Progenitor cell of endocrine pancreas (in vitro differentiated cells): ENCODE data around the gene RELB. TPM values are rescaled to one million over a fixed set of nuclear protein-coding genes. Genes with fewer than 3 reads are reported as not detected.

Experiments
- DNase-seq: peaks from one replicate; pipeline ENCODE4 v3.0.0; 2021; ENCODE audit warnings: low spot score; ENCODE audit not compliant: unreplicated experiment
- H3K27ac Mint-ChIP-seq: 2 replicates; pipeline ENCODE4 v1.8.0; 2021; ENCODE audit warnings: mild to moderate bottlenecking, moderate library complexity, mixed read lengths
- H3K27me3 Mint-ChIP-seq: 2 replicates; pipeline ENCODE4 v1.8.0; 2021; ENCODE audit warnings: mixed read lengths
- H3K36me3 Mint-ChIP-seq: 2 replicates; pipeline ENCODE4 v1.8.0; 2022; ENCODE audit warnings: mixed read lengths; ENCODE audit not compliant: insufficient read depth
- H3K4me1 Mint-ChIP-seq: 2 replicates; pipeline ENCODE4 v1.8.0; 2021; ENCODE audit warnings: low read depth, mixed read lengths
- H3K4me3 Mint-ChIP-seq: 2 replicates; pipeline ENCODE4 v1.8.0; 2021; ENCODE audit warnings: low read depth, mild to moderate bottlenecking, moderate library complexity, mixed read lengths
- H3K9me3 Mint-ChIP-seq: 2 replicates; pipeline ENCODE4 v1.8.0; 2021; ENCODE audit warnings: low read depth, mixed read lengths
- total RNA-seq: library from RNA; stranded (reverse); gene quantifications from 2 replicates; pipeline ENCODE4 v1.2.1, GENCODE V29; 2021
- TF ChIP-seq, protein P1 (sequence below): fragments of 200-600 bp; sonication (generic); IDR thresholded peaks from one replicate; pipeline ENCODE4 v1.5.0; 2021; ENCODE audit warnings: antibody characterized with exemption, mild to moderate bottlenecking; ENCODE audit not compliant: unreplicated experiment

RELB gene
- total RNA-seq, 1 donor from 2014 or later: 6.8 TPM

DNA sequence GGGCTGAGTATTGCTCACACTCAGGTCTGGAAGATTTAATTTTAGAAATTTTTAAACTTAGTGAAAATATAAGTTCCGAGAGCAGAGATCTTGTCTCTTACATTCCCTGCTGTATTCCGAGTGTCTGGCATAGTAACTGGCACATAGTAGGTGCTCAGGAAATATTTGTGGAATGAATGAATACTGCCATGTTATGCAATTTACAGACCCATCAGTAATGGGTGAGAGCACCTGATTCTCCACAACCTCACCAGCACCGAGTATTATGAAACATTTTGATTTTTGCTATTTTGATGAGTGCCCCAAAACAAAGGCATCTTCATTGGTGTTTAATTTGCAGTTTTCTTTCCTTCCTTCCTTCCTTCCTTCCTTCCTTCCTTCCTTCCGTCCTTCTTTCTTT is 21.8 kb downstream of the RELB start:
- H3K4me3 Mint-ChIP-seq: no peak overlapping the region

GRCh38 chr19:45025264-45025663 is 24.0 kb downstream of the RELB start:
- no peaks in the 10 kb centered on the region for H3K4me1 Mint-ChIP-seq
- no peaks in the 10 kb centered on the region for H3K27me3 Mint-ChIP-seq
- TF ChIP-seq, protein P1, sequence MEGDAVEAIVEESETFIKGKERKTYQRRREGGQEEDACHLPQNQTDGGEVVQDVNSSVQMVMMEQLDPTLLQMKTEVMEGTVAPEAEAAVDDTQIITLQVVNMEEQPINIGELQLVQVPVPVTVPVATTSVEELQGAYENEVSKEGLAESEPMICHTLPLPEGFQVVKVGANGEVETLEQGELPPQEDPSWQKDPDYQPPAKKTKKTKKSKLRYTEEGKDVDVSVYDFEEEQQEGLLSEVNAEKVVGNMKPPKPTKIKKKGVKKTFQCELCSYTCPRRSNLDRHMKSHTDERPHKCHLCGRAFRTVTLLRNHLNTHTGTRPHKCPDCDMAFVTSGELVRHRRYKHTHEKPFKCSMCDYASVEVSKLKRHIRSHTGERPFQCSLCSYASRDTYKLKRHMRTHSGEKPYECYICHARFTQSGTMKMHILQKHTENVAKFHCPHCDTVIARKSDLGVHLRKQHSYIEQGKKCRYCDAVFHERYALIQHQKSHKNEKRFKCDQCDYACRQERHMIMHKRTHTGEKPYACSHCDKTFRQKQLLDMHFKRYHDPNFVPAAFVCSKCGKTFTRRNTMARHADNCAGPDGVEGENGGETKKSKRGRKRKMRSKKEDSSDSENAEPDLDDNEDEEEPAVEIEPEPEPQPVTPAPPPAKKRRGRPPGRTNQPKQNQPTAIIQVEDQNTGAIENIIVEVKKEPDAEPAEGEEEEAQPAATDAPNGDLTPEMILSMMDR: no peak
- no peaks in the 10 kb centered on the region for H3K36me3 Mint-ChIP-seq
- no peak overlapping the region for H3K4me3 Mint-ChIP-seq
- no peaks in the 10 kb centered on the region for H3K9me3 Mint-ChIP-seq
- no peak for DNase-seq
- no peak overlapping the region for H3K27ac Mint-ChIP-seq

More for the DNA sequence above, 21.8 kb downstream of the RELB start:
- Mint-ChIP-seq H3K36me3 (no peaks in the 10 kb centered on the region), H3K4me1 (no peaks in the 10 kb centered on the region), H3K27ac (no peak overlapping the region), H3K27me3 (no peaks in the 10 kb centered on the region), H3K9me3 (no peaks in the 10 kb centered on the region)
- TF ChIP-seq, protein P1: no peak
- no peak for DNase-seq

GRCh38 chr19:45027371-45027770 is 26.1 kb downstream of the RELB start:
- no peak overlapping the region for H3K4me3 Mint-ChIP-seq
- TF ChIP-seq, protein P1: no peak
- no peak overlapping the region for H3K27ac Mint-ChIP-seq
- H3K27me3 Mint-ChIP-seq: no peaks in the 10 kb centered on the region
- H3K36me3 Mint-ChIP-seq: peaks cover 4% of the 10 kb centered on the region
- DNase-seq: no peak
- H3K9me3 Mint-ChIP-seq: no peaks in the 10 kb centered on the region
- no peaks in the 10 kb centered on the region for H3K4me1 Mint-ChIP-seq

DNA sequence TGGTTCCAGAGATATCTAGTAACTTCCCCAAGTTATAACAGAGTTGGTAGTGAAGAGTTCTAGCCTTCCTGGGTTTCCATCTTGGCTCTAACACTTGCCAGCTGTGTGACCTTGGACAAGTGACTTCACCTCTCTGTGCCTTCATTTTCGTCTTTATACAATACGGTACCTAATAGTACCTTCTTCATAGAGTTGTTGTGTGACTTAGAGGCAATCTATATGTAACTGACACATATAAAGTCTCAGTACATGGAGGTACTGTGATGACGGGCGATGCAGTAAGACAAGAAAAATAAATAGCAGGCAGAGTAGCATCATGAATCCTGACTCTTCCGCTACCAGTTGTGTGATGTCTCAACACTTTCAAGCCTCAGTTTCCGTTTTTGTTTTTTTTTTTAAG is 29.6 kb downstream of the RELB start:
- Mint-ChIP-seq H3K4me3 (no peak overlapping the region), H3K4me1 (no peaks in the 10 kb centered on the region), H3K9me3 (no peaks in the 10 kb centered on the region), H3K27ac (no peak overlapping the region), H3K36me3 (peaks cover 8% of the 10 kb centered on the region), H3K27me3 (no peaks in the 10 kb centered on the region)
- TF ChIP-seq, protein P1: no peak
- DNase-seq: no peak

DNA sequence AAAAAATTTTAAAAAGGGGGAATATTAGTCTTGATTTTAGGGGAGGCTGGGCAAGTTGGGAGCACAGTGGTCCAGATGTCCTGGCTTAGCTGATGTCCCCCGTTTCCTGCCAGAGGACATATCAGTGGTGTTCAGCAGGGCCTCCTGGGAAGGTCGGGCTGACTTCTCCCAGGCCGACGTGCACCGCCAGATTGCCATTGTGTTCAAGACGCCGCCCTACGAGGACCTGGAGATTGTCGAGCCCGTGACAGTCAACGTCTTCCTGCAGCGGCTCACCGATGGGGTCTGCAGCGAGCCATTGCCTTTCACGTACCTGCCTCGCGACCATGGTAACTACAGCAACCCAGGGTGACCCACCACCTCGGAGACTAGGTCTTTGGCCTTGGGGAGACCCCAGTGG is 31.2 kb downstream of the RELB start:
- no peaks in the 10 kb centered on the region for H3K4me1 Mint-ChIP-seq
- no peak overlapping the region for H3K27ac Mint-ChIP-seq
- no peak overlapping the region for H3K4me3 Mint-ChIP-seq
- H3K36me3 Mint-ChIP-seq: peaks cover 8% of the 10 kb centered on the region
- DNase-seq: no peak
- no peaks in the 10 kb centered on the region for H3K27me3 Mint-ChIP-seq
- H3K9me3 Mint-ChIP-seq: no peaks in the 10 kb centered on the region
- TF ChIP-seq, protein P1: no peak
